GM18951 (cell line): Measurements from ENCODE around the gene ARHGAP15.

Experiments used
- POLR2A ChIP-seq: IDR thresholded peaks from 4 replicates; pipeline ENCODE4 v1.6.1; 2011; ENCODE audit warnings: mild to moderate bottlenecking; ENCODE audit not compliant: insufficient read length, insufficient read depth; ENCODE audit errors: extremely low read depth
- in situ Hi-C: fragments of 300-500 bp; cut with MboI; formaldehyde crosslinking; loops from one replicate; pipeline ENCODE4 v1.12.0; 2022; ENCODE audit warnings: low sequenced_read_pairs, mixed read lengths, inconsistent platforms; ENCODE audit not compliant: unreplicated experiment

ARHGAP15 gene

GRCh38 chr2:143347271-143347695 is 218.1 kb downstream of the ARHGAP15 start:
- in situ Hi-C loops: no loop called here
- TF ChIP-seq POLR2A: no peak

DNA sequence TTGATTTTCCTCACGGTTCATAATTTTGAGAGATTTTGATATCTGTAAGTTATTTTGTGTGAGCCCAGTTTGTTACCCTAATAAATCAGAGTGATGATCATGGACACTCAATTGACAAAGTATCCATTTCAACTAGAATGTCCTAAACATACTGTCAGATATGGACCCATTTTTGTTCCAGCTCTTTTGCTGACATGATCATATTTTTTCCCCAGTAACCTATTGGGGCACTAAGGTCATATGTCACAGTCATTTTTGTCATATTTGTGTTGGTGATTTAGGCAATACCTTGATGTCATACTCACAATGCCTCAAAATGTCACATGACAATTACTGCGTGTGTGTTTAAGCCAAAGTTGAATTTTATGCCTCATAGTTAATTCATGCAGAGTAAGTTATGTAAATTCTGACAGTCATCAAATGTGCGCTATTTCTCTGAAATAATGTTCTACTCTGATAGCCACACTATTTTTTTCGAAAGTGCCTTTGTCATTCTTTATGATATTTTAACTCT is 218.7 kb downstream of the ARHGAP15 start:
- no peak for TF ChIP-seq POLR2A
- in situ Hi-C loops: no loop called here

GRCh38 chr2:143354050-143354750 is 225.0 kb downstream of the ARHGAP15 start:
- in situ Hi-C loops: no loop called here

GRCh38 chr2:143355870-143356269 is 226.7 kb downstream of the ARHGAP15 start:
- in situ Hi-C loops: no loop called here
- no peak for TF ChIP-seq POLR2A

More at GRCh38 chr2:143354050-143354750, 225.0 kb downstream of the ARHGAP15 start:
- TF ChIP-seq POLR2A: no peak

DNA sequence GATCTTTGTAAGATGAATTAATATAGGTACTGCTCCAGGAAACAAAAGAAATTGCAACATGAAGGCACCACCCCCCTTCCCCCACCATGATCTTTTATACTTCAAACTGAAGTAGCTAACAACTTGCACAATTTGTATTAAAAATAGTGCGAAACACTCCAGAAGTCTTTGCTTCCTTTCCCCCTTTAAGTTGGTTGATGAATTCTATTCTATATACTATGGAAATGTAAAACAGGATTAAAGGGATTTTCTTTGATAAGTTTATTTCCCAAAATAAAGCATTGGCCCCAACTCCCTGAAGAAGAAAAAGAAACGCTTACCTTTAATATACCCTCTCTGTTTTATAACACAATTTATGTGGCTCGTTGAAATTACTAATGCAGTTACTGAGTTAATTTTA is 227.1 kb downstream of the ARHGAP15 start:
- TF ChIP-seq POLR2A: no peak
- in situ Hi-C loops: no loop called here

DNA sequence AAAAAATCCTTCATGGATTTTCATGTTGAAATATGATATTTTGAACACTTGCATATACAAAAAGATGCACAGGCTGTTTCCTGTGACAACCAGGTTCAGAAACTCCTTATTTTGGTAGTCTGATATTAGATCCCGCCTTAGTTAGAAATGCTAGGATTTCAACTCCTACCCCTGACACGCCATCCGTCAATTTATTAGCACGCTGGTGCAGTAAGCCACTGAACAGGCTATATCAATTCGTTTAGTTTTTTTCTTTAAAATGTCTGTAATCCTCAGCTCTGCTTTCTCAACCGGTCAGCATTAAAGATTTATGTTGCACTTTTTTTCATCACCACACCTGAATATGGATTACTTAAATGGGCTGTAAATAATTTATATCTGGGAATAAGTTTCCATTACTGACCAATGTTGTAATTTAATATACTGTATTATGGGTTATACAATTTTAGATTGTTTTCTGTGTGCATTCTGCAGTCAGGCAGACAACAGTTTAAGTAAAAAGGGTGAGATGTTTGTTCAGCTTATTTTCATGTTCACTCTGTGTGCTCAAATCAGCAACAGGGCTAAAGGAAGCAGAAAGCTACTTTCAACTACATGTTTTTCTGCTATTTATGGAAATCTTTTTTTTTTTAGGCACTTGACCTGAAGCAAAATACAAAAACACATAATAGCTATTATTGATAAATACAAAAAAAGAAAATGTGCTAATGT is 227.7 kb downstream of the ARHGAP15 start:
- in situ Hi-C loops: no loop called here
- TF ChIP-seq POLR2A: no peak

DNA sequence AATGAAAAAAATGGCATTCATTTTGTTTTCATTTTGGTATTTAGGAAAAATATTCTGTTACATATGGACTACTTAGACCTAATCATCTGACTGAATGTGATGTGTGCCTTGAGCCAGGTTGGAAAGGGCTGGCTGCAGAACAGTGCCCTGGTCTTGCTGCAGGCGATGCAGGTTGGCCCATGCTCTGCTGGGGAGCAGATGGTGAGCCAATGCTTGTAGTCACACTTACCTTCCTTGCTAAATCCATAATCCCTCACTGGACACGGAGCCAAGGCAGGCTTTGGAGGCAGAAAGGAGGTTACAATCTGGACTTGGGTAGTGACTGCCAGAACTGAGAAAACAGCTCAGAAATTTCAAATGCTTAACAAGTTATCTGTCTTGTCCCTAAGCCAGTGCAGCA is 228.7 kb downstream of the ARHGAP15 start:
- TF ChIP-seq POLR2A: no peak
- in situ Hi-C loops: no loop called here

DNA sequence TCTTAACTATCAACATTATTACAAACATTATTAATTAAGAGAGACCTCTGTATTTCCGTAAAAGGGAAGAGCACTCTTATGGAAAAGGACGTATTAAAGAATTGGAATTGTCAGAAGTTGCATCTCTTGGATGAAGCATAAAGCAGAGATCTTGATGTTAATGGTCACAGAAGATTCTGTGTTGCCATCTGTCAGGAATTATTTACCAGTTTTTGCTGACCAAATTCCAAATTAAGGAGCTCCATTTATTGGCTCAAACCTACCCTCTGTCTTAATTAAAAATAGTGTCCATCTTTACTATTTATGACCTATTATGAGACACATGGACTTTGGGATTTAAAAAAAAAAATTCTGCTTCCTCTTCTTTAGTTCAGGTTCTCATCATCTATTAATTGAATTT is 232.1 kb downstream of the ARHGAP15 start:
- no peak for TF ChIP-seq POLR2A
- in situ Hi-C loops: no loop called here

GRCh38 chr2:143371616-143372015 is 242.4 kb downstream of the ARHGAP15 start:
- in situ Hi-C loops: no loop called here
- no peak for TF ChIP-seq POLR2A

GRCh38 chr2:143375384-143375880 is 246.2 kb downstream of the ARHGAP15 start:
- in situ Hi-C loops: no loop called here
- TF ChIP-seq POLR2A: no peak

DNA sequence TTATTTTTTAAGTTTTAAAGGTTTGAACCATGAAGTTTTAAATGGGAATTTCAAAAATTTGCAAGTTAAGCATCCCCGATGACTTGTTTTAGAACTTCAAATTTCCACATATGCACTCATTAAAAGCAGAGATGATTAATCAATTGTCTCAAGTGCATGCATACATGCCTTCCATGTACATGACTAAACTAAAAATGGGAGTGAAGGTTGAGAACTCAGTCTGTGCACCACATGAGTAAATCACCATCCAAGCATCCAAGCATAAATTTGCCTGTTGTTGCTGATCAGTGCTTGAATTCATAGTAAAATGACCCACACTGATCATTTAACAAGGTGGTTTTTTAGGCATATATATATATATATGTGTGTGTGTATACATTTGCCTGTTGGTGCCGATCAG is 249.8 kb downstream of the ARHGAP15 start:
- in situ Hi-C loops: no loop called here
- no peak for TF ChIP-seq POLR2A

GRCh38 chr2:143379955-143380354 is 250.7 kb downstream of the ARHGAP15 start:
- TF ChIP-seq POLR2A: no peak
- in situ Hi-C loops: no loop called here

DNA sequence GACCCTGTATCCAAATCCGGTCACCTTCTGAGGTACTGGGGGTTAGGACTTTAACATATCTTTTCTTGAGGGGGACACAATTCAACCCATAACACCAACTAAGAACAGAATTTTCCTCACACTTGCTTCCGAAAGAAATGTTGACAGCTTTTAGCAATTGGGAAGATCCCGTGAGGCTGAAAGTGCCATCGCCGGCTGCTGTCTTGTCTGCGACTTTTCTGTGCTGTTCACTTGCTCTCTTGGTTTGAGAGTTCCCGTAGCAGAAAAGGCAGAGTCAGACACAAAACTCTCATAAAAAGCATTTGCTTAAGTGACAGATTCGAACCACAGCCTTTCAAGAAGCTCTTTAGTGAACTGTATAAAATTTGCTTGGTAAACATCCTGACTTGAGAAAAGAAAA is 253.4 kb downstream of the ARHGAP15 start:
- in situ Hi-C loops: no loop called here
- TF ChIP-seq POLR2A: no peak

- TF ChIP-seq POLR2A: no peak
- in situ Hi-C loops: no loop called here
Observed at GRCh38 chr2:143383016-143383415, 253.8 kb downstream of the ARHGAP15 start.
